OCI-LY7 (cell line): ENCODE results near the gene TTLL5. TPM values are rescaled to one million over a fixed set of nuclear protein-coding genes. Genes with fewer than 3 reads are reported as not detected.

Experiments
- BruUV-seq: library from RNA; stranded (reverse); fragments of 400-500 nt; replicated peaks from 2 replicates; lab custom pipeline; 2021; lab: Mats Ljungman, UMichigan
- CTCF ChIA-PET: fragments of 300-600 bp; sonication (Branson Sonifier 250); formaldehyde crosslinking; loops from one replicate; lab custom pipeline; 2022; ENCODE audit warnings: antibody characterized with exemption; ENCODE audit not compliant: unreplicated experiment; lab: Charles Lee
- POLR2A ChIA-PET: fragments of 300-600 bp; sonication (Branson Sonifier 250); formaldehyde crosslinking; loops from one replicate; lab custom pipeline; 2022; ENCODE audit warnings: antibody characterized with exemption; lab: Charles Lee
- DNase-seq: peaks from one replicate; pipeline ENCODE4 v3.0.0-alpha.2; 2015; ENCODE audit warnings: low spot score
- H2AFZ ChIP-seq: fragments of 200-600 bp; sonication (generic), shearing (Covaris generic); 2 replicates; pipeline ENCODE4 v1.6.1; 2014; ENCODE audit warnings: mild to moderate bottlenecking, antibody characterized with exemption, low read length, moderate library complexity
- H3K27ac ChIP-seq: fragments of 200-600 bp; sonication (generic); 2 replicates; pipeline ENCODE4 v1.5.1; 2014; ENCODE audit warnings: mixed run types, low read depth, mild to moderate bottlenecking, moderate library complexity, low read length, inconsistent platforms; ENCODE audit not compliant: poor library complexity, severe bottlenecking
- H3K36me3 ChIP-seq: fragments of 200-600 bp; sonication (generic); 2 replicates; pipeline ENCODE4 v1.6.1; 2014; ENCODE audit warnings: mild to moderate bottlenecking, antibody characterized with exemption, low read length, moderate library complexity, mixed read lengths; ENCODE audit not compliant: insufficient read depth
- H3K4me1 ChIP-seq: fragments of 200-600 bp; sonication (generic); 2 replicates; pipeline ENCODE4 v1.5.1; 2014; ENCODE audit warnings: mild to moderate bottlenecking, low read length; ENCODE audit not compliant: insufficient read depth, poor library complexity, severe bottlenecking
- H3K4me2 ChIP-seq: fragments of 200-600 bp; sonication (generic); 2 replicates; pipeline ENCODE4 v1.6.1; 2014; ENCODE audit warnings: mild to moderate bottlenecking, low read length
- H3K4me3 ChIP-seq: fragments of 200-600 bp; sonication (generic); 2 replicates; pipeline ENCODE4 v1.5.1; 2014; ENCODE audit warnings: mild to moderate bottlenecking, low read depth, low read length; ENCODE audit not compliant: poor library complexity, severe bottlenecking
- H3K79me2 ChIP-seq: fragments of 200-600 bp; sonication (generic); 2 replicates; pipeline ENCODE4 v1.6.1; 2016; ENCODE audit warnings: low read depth, mild to moderate bottlenecking, low read length, moderate library complexity, mixed read lengths; ENCODE audit not compliant: insufficient read depth
- H3K9me2 ChIP-seq: fragments of 200-600 bp; sonication (generic); 2 replicates; pipeline ENCODE4 v1.6.1; 2016; ENCODE audit warnings: mild to moderate bottlenecking, low read length, mixed read lengths; ENCODE audit not compliant: insufficient read depth
- H3K9me3 ChIP-seq: fragments of 200-600 bp; sonication (generic); 2 replicates; pipeline ENCODE4 v1.6.1; 2014; ENCODE audit warnings: mild to moderate bottlenecking, mixed run types, low read length, mixed read lengths
- H4K20me1 ChIP-seq: fragments of 200-600 bp; sonication (generic); 2 replicates; pipeline ENCODE4 v1.6.1; 2014; ENCODE audit warnings: mild to moderate bottlenecking, antibody characterized with exemption, low read length, moderate library complexity, mixed read lengths; ENCODE audit not compliant: insufficient read depth
- CTCF ChIP-seq: fragments of 200-600 bp; sonication (generic); conservative IDR thresholded peaks from 2 replicates; pipeline ENCODE4 v1.5.1; 2014; ENCODE audit warnings: mild to moderate bottlenecking, antibody characterized with exemption, low read length, moderate library complexity, mixed read lengths
- EZH2phosphoT487 ChIP-seq: fragments of 200-600 bp; sonication (generic); IDR thresholded peaks from 2 replicates; pipeline ENCODE4 v1.6.1; 2018; ENCODE audit warnings: low read depth, borderline replicate concordance, mild to moderate bottlenecking, mixed run types, antibody characterized with exemption, low read length, moderate library complexity, mixed read lengths
- intact Hi-C: fragments of 100-400 bp; cut with micrococcal nuclease; formaldehyde crosslinking; loops from one replicate; pipeline ENCODE4 v1.10.0; 2022; ENCODE audit not compliant: unreplicated experiment
- total RNA-seq, 2 experiments: library from RNA; depleted of rRNA in 1 of 2; stranded (reverse); fragments of >200 nt in 1 of 2; shearing (Covaris generic) in 1 of 2; gene quantifications; 2 replicates each; pipeline ENCODE4 v1.2.3, GENCODE V29; 2014 to 2022

The TTLL5 gene
- total RNA-seq, 2 experiments from 2014 or later: 34.3 to 55.6 TPM

- BruUV-seq: no TSS peak
- Histone ChIP-seq H4K20me1 (no peaks in the 10 kb centered on the region), H2AFZ (no peak overlapping the region), H3K9me2 (no peaks in the 10 kb centered on the region), H3K27ac (no peak overlapping the region), H3K4me3 (no peak overlapping the region), H3K9me3 (no peaks in the 10 kb centered on the region), H3K4me1 (no peaks in the 10 kb centered on the region), H3K36me3 (peaks cover 42% of the 10 kb centered on the region), H3K79me2 (no peaks in the 10 kb centered on the region), H3K4me2 (no peak overlapping the region)
- TF ChIP-seq CTCF (no peak), EZH2phosphoT487 (no peak)
- CTCF ChIA-PET: no interaction called here
- intact Hi-C loops: no loop called here
- no peak for DNase-seq
- POLR2A ChIA-PET: interaction anchor here (0.5 to 1.2 kb wide), 3 partner anchors 10 to 13 kb away, joined by 3 to 6 read pairs (median 3); partner anchors contain the start of genes ERG28 and TTLL5
Observed at GRCh38 chr14:75672605-75673192, 11.7 kb downstream of the TTLL5 start.

DNA sequence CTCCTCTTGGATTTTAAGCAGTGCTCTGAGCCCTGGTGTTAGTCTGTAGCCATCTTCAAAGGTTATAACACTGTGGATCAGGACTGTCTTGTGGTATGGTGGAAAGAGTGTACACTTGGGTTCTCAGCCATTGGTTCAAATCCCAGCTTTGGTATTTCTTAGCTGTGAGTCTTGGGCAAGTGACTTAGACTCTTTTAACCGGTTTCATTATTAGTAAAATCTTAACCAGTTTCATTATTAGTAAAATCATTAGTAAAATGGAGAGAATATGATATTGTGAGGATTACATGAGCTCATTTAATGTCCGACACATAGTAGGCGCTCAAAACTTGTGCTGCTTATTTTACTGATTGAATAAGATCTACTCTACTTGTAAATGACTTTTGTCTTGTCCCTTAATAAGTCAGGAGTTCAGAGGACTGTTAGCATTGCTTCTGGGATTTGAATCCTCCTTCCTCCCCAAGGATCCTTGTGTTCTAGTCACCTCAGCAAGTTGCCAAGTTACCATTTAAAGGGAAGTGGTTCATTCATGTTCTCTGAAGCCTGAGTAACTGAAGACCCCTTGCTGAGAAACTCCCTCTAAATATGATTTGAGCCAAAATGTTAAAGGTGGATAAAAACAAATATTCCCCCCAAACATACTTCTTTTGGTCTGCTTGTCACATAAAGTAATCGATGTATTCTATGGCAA lies 12.4 kb downstream of the TTLL5 start:
- no TSS peak for BruUV-seq
- Histone ChIP-seq H3K79me2 (no peaks in the 10 kb centered on the region), H3K9me3 (no peaks in the 10 kb centered on the region), H3K9me2 (no peaks in the 10 kb centered on the region), H3K36me3 (peaks cover 41% of the 10 kb centered on the region), H4K20me1 (no peaks in the 10 kb centered on the region), H3K4me1 (no peaks in the 10 kb centered on the region), H2AFZ (no peak overlapping the region), H3K4me3 (no peak overlapping the region), H3K4me2 (no peak overlapping the region), H3K27ac (no peak overlapping the region)
- CTCF ChIA-PET: interaction anchor here (0.5 kb wide), 1 partner anchor 13 kb away, joined by 3 read pairs; no protein-coding TSS in a partner anchor
- no peak for TF ChIP-seq CTCF
- TF ChIP-seq EZH2phosphoT487: no peak
- DNase-seq: no peak
- intact Hi-C loops: no loop called here
- POLR2A ChIA-PET: interaction anchor here (0.5 to 1.2 kb wide), 3 partner anchors 9 to 1997 kb away, joined by 3 to 6 read pairs (median 6); partner anchors contain the start of genes ERG28 and TTLL5
